GM10248 (cell line): ENCODE results near the gene DND1.

Experiments
- CTCF ChIA-PET: fragments of 300-600 bp; sonication (Branson Sonifier 250); formaldehyde crosslinking; extraction: SDS; loops from one replicate; lab custom pipeline; 2021; ENCODE audit warnings: antibody characterized with exemption; lab: Yijun Ruan, JAX
- POLR2A ChIA-PET: fragments of 350-650 bp; sonication (Branson Sonifier 250); formaldehyde crosslinking; extraction: SDS; loops from one replicate; lab custom pipeline; 2020; ENCODE audit warnings: antibody characterized with exemption; lab: Yijun Ruan, JAX
- DNase-seq: peaks from one replicate; pipeline ENCODE4 v3.0.0; 2012; ENCODE audit errors: extremely low spot score
- CTCF ChIP-seq: IDR thresholded peaks from 2 replicates; pipeline ENCODE4 v1.5.1; 2012; ENCODE audit warnings: mild to moderate bottlenecking, low read depth; ENCODE audit errors: extremely low read depth, missing control alignments, control extremely low read depth

DND1 gene

GRCh38 chr5:140690941-140691924, 17.9 kb upstream of the DND1 start, which contains the start of the genes HARS1 and HARS2:
TSS of gene HARS1 (minus strand) at chr5:140691370. CDS start at chr5:140691304, 66 bp downstream.
TSS of gene HARS2 (plus strand) at chr5:140691455. CDS start at chr5:140691649, 194 bp downstream.
- no peak for TF ChIP-seq CTCF
- peak; percentile 93 for DNase-seq
- CTCF ChIA-PET, result interaction anchor here (0.8 to 1.5 kb wide), 7 partner anchors 9 to 328 kb away, joined by 3 to 6 read pairs (median 3); no protein-coding TSS in a partner anchor
- POLR2A ChIA-PET, result interaction anchor here (0.6 to 1.6 kb wide), 9 partner anchors 9 to 333 kb away, joined by 3 to 12 read pairs (median 4); partner anchors contain the start of genes IK, NDUFA2 and ZMAT2

- no peak for DNase-seq
- CTCF ChIA-PET, result interaction anchor here (0.8 to 1.5 kb wide), 7 partner anchors 9 to 327 kb away, joined by 3 to 6 read pairs (median 3); no protein-coding TSS in a partner anchor
- no peak for TF ChIP-seq CTCF
- POLR2A ChIA-PET, result interaction anchor here (0.6 to 1.6 kb wide), 9 partner anchors 10 to 332 kb away, joined by 3 to 12 read pairs (median 4); partner anchors contain the start of genes IK, NDUFA2 and ZMAT2
Measured at GRCh38 chr5:140690376-140690932, 17.1 kb upstream of the DND1 start.

GRCh38 chr5:140678993-140679392, 5.6 kb upstream of the DND1 start:
- DNase-seq, result no peak
- ChIA-PET CTCF (interaction anchor here (1.0 kb wide), 1 partner anchor 278 kb away, joined by 3 read pairs; the partner anchor contains the start of gene ANKHD1), POLR2A (interaction anchor here (0.5 kb wide), 1 partner anchor 8 kb away, joined by 4 read pairs; no protein-coding TSS in a partner anchor)
- no peak for TF ChIP-seq CTCF

GRCh38 chr5:140677947-140678346, 4.6 kb upstream of the DND1 start:
- ChIA-PET POLR2A (no interaction called here), CTCF (interaction anchor here (1.2 to 1.3 kb wide), 2 partner anchors 11 to 20 kb away, joined by 3 read pairs; no protein-coding TSS in a partner anchor)
- DNase-seq, result peak; percentile 43
- TF ChIP-seq CTCF, result no peak

GRCh38 chr5:140674629-140675028, 1.3 kb upstream of the DND1 start:
- ChIA-PET POLR2A (interaction anchor here (0.7 to 1.6 kb wide), 4 partner anchors 9 to 273 kb away, joined by 4 to 5 read pairs (median 4); partner anchors contain the start of genes ANKHD1, HARS1, HARS2 and IK), CTCF (interaction anchor here (0.7 to 1.5 kb wide), 6 partner anchors 10 to 32 kb away, joined by 3 to 4 read pairs (median 3); partner anchors contain the start of genes IK and NDUFA2)
- DNase-seq, result no peak
- no peak for TF ChIP-seq CTCF
